Mesenchymal stem cell (in vitro differentiated cells and primary cell): Measurements from ENCODE around the gene ISX.
"Not testable (repeated sequence)": the region's sequence is repeated elsewhere in the genome, so short reads cannot be mapped to it uniquely, and the experiment has no call there.

ENCODE experiments used
- DNase-seq: peaks from one replicate; pipeline ENCODE4 v3.0.0-alpha.2; 2013
- H2AFZ ChIP-seq: one replicate; pipeline ENCODE4 v1.6.1; 2013; ENCODE audit warnings: low read depth, mild to moderate bottlenecking, control low read depth, inconsistent platforms, low read length, moderate library complexity
- H2AK5ac ChIP-seq: 2 replicates; pipeline ENCODE4 v1.6.1; 2013; ENCODE audit warnings: low read length, moderate library complexity, mild to moderate bottlenecking, inconsistent platforms; ENCODE audit not compliant: severe bottlenecking
- H2BK120ac ChIP-seq: one replicate; pipeline ENCODE4 v1.6.1; 2013; ENCODE audit warnings: low read depth, mild to moderate bottlenecking, inconsistent platforms, low read length, moderate library complexity
- H2BK12ac ChIP-seq, 2 experiments: one replicate each; pipeline ENCODE4 v1.6.1; 2013; ENCODE audit warnings: inconsistent platforms in 2 of 2, low read length in 2 of 2, mild to moderate bottlenecking in 2 of 2, moderate library complexity in 2 of 2, control low read depth in 1 of 2
- H2BK15ac ChIP-seq: one replicate; pipeline ENCODE4 v1.6.1; 2013; ENCODE audit warnings: mild to moderate bottlenecking, low read depth, inconsistent platforms; ENCODE audit not compliant: poor library complexity, severe bottlenecking
- H2BK5ac ChIP-seq: 2 replicates; pipeline ENCODE4 v1.6.1; 2013; ENCODE audit warnings: low read depth, mild to moderate bottlenecking, low read length, control low read depth, inconsistent platforms; ENCODE audit not compliant: poor library complexity, severe bottlenecking
- H3K14ac ChIP-seq, 2 experiments: one replicate each; pipeline ENCODE4 v1.6.1; 2013; ENCODE audit warnings: inconsistent platforms in 2 of 2, low read length in 2 of 2, control low read depth in 1 of 2, mild to moderate bottlenecking in 1 of 2, moderate library complexity in 1 of 2
- H3K18ac ChIP-seq, 2 experiments: one replicate each; pipeline ENCODE4 v1.6.1; 2013; ENCODE audit warnings: inconsistent platforms in 2 of 2, low read length in 2 of 2, control low read depth in 1 of 2, low read depth in 1 of 2, mild to moderate bottlenecking in 1 of 2
- H3K23ac ChIP-seq, 2 experiments: one replicate each; pipeline ENCODE4 v1.6.1; 2013; ENCODE audit warnings: inconsistent platforms in 2 of 2, low read length in 2 of 2, mild to moderate bottlenecking in 2 of 2, moderate library complexity in 2 of 2, control low read depth in 1 of 2
- H3K27ac ChIP-seq: 2 replicates; pipeline ENCODE4 v1.5.1; 2013; ENCODE audit warnings: mild to moderate bottlenecking, moderate library complexity, low read length, control low read depth, inconsistent platforms; ENCODE audit not compliant: poor library complexity, severe bottlenecking
- H3K27me3 ChIP-seq, 2 experiments: 2 replicates each; pipeline versions ENCODE4 v1.6.1 to v1.7.0; 2013; ENCODE audit warnings: low read length in 2 of 2, mild to moderate bottlenecking in 2 of 2, moderate library complexity in 2 of 2, control low read depth in 1 of 2, inconsistent platforms in 1 of 2; ENCODE audit not compliant: control insufficient read depth in 1 of 2, insufficient read depth in 1 of 2
- H3K36me3 ChIP-seq, 2 experiments: 2 replicates each; pipeline versions ENCODE4 v1.6.1 to v1.7.0; 2013; ENCODE audit warnings: low read length in 2 of 2, control low read depth in 1 of 2, inconsistent platforms in 1 of 2, low read depth in 1 of 2, mild to moderate bottlenecking in 1 of 2; ENCODE audit not compliant: insufficient read depth in 2 of 2, control insufficient read depth in 1 of 2
- H3K4ac ChIP-seq, 2 experiments: one replicate each; pipeline ENCODE4 v1.6.1; 2013; ENCODE audit warnings: inconsistent platforms in 2 of 2, low read length in 2 of 2, mild to moderate bottlenecking in 2 of 2, moderate library complexity in 2 of 2, control low read depth in 1 of 2, low read depth in 1 of 2
- H3K4me1 ChIP-seq: 2 replicates; pipeline ENCODE4 v1.6.1; 2013; ENCODE audit warnings: low read depth, low read length, control low read depth; ENCODE audit not compliant: control insufficient read depth, insufficient read depth
- H3K4me2 ChIP-seq: 2 replicates; pipeline ENCODE4 v1.6.1; 2013; ENCODE audit warnings: low read length, mild to moderate bottlenecking, inconsistent platforms; ENCODE audit not compliant: poor library complexity, severe bottlenecking
- H3K4me3 ChIP-seq, 2 experiments: 2 replicates each; pipeline versions ENCODE4 v1.5.1 to v1.7.0; 2013; ENCODE audit warnings: low read length in 2 of 2, mild to moderate bottlenecking in 2 of 2, control low read depth in 1 of 2, low read depth in 1 of 2; ENCODE audit not compliant: insufficient read depth in 1 of 2
- H3K79me1 ChIP-seq: replicated peaks from 2 replicates; pipeline ENCODE4 v1.6.1; 2013; ENCODE audit warnings: mild to moderate bottlenecking, control low read depth, low read length, inconsistent platforms; ENCODE audit not compliant: poor library complexity, severe bottlenecking
- H3K9ac ChIP-seq: 2 replicates; pipeline ENCODE4 v1.7.0; 2013; ENCODE audit warnings: mild to moderate bottlenecking, low read length, moderate library complexity
- H3K9me3 ChIP-seq: 2 replicates; pipeline ENCODE4 v1.7.0; 2013; ENCODE audit warnings: mild to moderate bottlenecking, low read length; ENCODE audit not compliant: control insufficient read depth
- H4K8ac ChIP-seq: one replicate; pipeline ENCODE4 v1.6.1; 2013; ENCODE audit warnings: inconsistent platforms, mild to moderate bottlenecking, low read length, moderate library complexity
- H4K91ac ChIP-seq: one replicate; pipeline ENCODE4 v1.6.1; 2013; ENCODE audit warnings: mild to moderate bottlenecking, low read length, inconsistent platforms
- WGBS: methylation state at CpG from one replicate; pipeline ENCODE4 v1.1.7; 2013; ENCODE audit warnings: mixed read lengths; 5-methylcytosine and 5-hydroxymethylcytosine counted together

The ISX gene

DNA sequence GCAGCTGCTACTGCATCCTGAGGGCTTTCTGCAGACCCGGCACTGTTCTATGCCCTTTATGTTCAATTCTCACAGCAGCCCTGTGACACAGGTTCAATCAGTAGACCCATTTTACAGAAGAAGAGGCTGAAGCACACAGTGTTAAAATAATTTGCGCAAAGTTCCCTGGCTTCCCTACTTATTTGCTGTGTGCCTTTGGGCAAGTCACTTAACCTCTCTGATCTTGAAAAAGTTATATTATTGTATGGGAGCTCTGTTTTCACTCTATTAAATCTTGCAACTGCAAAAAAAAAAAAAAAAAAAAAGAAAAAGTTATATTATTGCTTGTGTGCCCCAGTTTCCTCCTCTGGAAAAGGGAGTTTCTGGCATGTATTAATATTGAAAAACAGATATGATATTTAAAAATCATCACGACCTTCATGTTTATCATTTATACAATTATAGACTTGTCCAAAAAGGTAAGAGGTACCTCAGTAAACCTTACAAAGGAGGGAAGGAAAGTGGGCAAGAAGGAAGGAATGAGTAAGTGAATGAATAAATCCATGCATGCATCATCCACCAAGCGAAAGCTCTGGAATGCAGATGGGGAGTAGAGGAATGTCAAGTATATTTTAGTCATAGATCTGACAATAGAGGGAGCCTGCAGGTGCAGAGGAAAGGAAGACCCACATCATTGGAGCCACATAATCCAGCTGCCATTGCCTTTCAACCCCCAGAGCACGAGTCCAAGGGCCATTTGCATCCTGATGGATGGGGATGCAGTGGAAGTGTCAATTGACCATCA, 21.2 kb upstream of the ISX start:
- H3K4me2 ChIP-seq, result no peak overlapping the region
- H2BK5ac ChIP-seq, result no peak overlapping the region
- H2AFZ ChIP-seq, result no peak overlapping the region
- no peak overlapping the region for H3K4ac ChIP-seq
- no peak overlapping the region for H4K91ac ChIP-seq
- no peak overlapping the region for H3K23ac ChIP-seq
- no peaks in the 10 kb centered on the region for H3K4me1 ChIP-seq
- H2BK12ac ChIP-seq, result no peak overlapping the region
- peaks cover 3% of the 10 kb centered on the region for H3K9me3 ChIP-seq
- no peak overlapping the region for H3K27ac ChIP-seq
- H3K9ac ChIP-seq, result no peak overlapping the region
- H2BK15ac ChIP-seq, result no peak overlapping the region
- WGBS, result 86% methylated on average over 3 of the region's 5 CpGs
- H3K79me1 ChIP-seq, result no peaks in the 10 kb centered on the region
- H4K8ac ChIP-seq, result no peak overlapping the region
- no peak overlapping the region for H2AK5ac ChIP-seq
- no peak overlapping the region for H2BK120ac ChIP-seq
- H3K18ac ChIP-seq, result no peak overlapping the region
- no peaks in the 10 kb centered on the region for H3K27me3 ChIP-seq
- no peak overlapping the region for H3K14ac ChIP-seq
- H3K36me3 ChIP-seq, result no peaks in the 10 kb centered on the region
- no peak for DNase-seq
- H3K4me3 ChIP-seq, result no peak overlapping the region

DNA sequence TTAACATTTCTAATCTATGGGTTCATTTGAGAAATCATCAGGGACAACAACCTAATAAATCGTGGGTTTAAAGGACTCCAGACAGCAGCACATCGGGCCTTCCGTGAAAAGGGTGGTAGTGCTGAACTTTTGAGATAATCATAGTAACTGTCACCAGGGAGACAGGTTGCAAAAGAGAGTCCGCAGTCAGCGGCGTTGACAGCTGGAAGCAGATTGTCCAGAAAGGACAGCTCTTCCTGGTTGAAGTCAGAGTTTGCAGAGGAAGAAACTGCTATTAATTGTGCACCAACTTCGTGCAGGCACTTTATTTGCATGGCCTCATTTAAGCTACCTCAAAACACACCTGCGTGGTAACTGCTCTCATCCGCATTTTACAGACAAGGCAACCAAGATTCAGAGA, 20.5 kb upstream of the ISX start:
- no peak overlapping the region for H2AK5ac ChIP-seq
- H4K8ac ChIP-seq, result no peak overlapping the region
- H2BK15ac ChIP-seq, result no peak overlapping the region
- H3K18ac ChIP-seq, result no peak overlapping the region
- H2BK5ac ChIP-seq, result no peak overlapping the region
- no peak overlapping the region for H2BK120ac ChIP-seq
- peaks cover 3% of the 10 kb centered on the region for H3K9me3 ChIP-seq
- no peak overlapping the region for H2AFZ ChIP-seq
- DNase-seq, result no peak
- H2BK12ac ChIP-seq, result no peak overlapping the region
- H3K14ac ChIP-seq, result no peak overlapping the region
- H3K4me1 ChIP-seq, result no peaks in the 10 kb centered on the region
- no peak overlapping the region for H3K4ac ChIP-seq
- H3K36me3 ChIP-seq, result no peaks in the 10 kb centered on the region
- H3K27ac ChIP-seq, result no peak overlapping the region
- no peaks in the 10 kb centered on the region for H3K79me1 ChIP-seq
- no peak overlapping the region for H3K4me3 ChIP-seq
- H3K27me3 ChIP-seq, result no peaks in the 10 kb centered on the region
- H3K23ac ChIP-seq, result no peak overlapping the region
- 75% methylated on average over 9 of the region's 9 CpGs for WGBS
- no peak overlapping the region for H3K4me2 ChIP-seq
- H3K9ac ChIP-seq, result no peak overlapping the region
- no peak overlapping the region for H4K91ac ChIP-seq

DNA sequence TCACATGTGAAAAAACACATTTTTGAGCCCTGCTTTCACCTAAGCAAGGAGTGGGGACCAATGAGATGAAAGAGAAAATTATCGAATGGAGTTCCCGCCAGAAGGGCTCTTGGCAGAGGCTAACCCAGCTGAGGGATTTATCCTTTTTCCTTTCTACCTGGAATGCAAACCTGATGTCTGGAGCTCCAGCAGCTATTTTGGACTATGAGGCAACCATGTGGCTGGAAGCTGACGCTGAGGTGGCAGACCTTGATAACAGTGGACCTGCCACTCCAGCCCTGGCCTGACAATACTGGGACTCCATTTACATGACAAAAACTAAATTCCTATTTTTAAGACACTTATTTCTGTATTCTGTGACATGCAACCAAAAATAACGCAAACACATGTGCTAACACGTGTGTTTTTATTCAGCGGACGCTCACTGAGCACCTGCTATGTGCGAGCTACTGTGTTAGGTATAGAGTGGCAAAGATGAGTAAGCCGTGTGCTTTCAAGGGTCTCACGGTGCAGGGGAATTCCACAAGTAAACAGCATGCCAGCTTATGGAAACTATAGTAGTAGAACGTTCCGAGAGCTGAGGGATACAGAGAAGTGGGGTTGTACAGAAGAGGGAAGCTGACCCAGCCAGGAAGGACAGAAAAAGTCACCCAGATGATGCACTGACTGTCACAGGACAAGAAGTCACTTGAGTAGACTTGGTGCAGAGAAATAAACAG, 19.1 kb upstream of the ISX start:
- Histone ChIP-seq H3K27ac (no peak overlapping the region), H3K18ac (no peak overlapping the region), H3K4ac (no peak overlapping the region), H4K8ac (no peak overlapping the region), H2AK5ac (no peak overlapping the region), H2BK5ac (no peak overlapping the region), H3K14ac (no peak overlapping the region), H2BK120ac (no peak overlapping the region), H3K79me1 (no peaks in the 10 kb centered on the region), H3K23ac (no peak overlapping the region), H3K4me3 (no peak overlapping the region), H2BK15ac (no peak overlapping the region), H4K91ac (no peak overlapping the region), H3K4me2 (no peak overlapping the region), H3K9me3 (peaks cover 3% of the 10 kb centered on the region), H2AFZ (no peak overlapping the region), H2BK12ac (no peak overlapping the region), H3K9ac (no peak overlapping the region), H3K4me1 (no peaks in the 10 kb centered on the region), H3K27me3 (no peaks in the 10 kb centered on the region), H3K36me3 (no peaks in the 10 kb centered on the region)
- DNase-seq, result no peak
- WGBS, result 90% methylated on average over 12 of the region's 12 CpGs

DNA sequence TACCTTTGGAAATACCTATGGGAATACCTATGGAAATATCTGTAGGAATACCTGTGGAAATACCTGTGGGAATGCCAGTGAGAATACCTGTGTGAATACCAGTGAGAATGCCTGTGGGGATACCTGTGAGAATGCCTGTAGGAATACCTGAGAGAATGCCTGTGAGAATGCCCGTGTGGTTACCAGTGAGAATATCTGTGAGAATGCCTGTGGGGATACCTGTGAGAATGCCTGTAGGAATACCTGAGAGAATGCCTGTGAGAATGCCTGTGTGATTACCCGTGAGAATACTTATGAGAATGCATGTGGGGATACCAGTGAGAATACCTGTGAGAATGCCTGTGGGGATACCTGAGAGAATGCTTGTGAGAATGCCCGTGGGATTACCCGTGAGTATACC, 15.9 kb upstream of the ISX start:
- not testable (repeated sequence) for H2AK5ac ChIP-seq, H3K4me1 ChIP-seq, H3K4me2 ChIP-seq, H3K4me3 ChIP-seq, H2BK15ac ChIP-seq, H3K18ac ChIP-seq, H3K23ac ChIP-seq, DNase-seq, H3K9ac ChIP-seq, H4K91ac ChIP-seq, H3K14ac ChIP-seq, H3K79me1 ChIP-seq, H3K27ac ChIP-seq, H2AFZ ChIP-seq, H3K36me3 ChIP-seq, H2BK12ac ChIP-seq, H3K4ac ChIP-seq, H2BK5ac ChIP-seq, H3K27me3 ChIP-seq, H2BK120ac ChIP-seq, H3K9me3 ChIP-seq, H4K8ac ChIP-seq
- WGBS, result 91% methylated on average over 4 of the region's 4 CpGs
